Activated CD4-positive, alpha-beta T cell treated with anti-CD3 and anti-CD28 coated beads for 36 hours (primary cell): ENCODE results near the gene SLC38A5. TPM values are rescaled to one million over a fixed set of nuclear protein-coding genes. Genes with fewer than 3 reads are reported as not detected.

Experiments
- ATAC-seq: fragments of 200-7000 bp; cut with Tn5 transposase; one replicate; pipeline ENCODE4 v1.10.0; 2021; ENCODE audit warnings: mild to moderate bottlenecking, moderate library complexity
- CTCF ChIA-PET: fragments of 350-600 bp; sonication (Branson Sonifier 250); formaldehyde crosslinking; loops from one replicate; lab custom pipeline; 2021; ENCODE audit warnings: antibody characterized with exemption; lab: Charles Lee
- POLR2A ChIA-PET: fragments of 350-600 bp; sonication (Branson Sonifier 250); formaldehyde crosslinking; loops from one replicate; lab custom pipeline; 2021; ENCODE audit warnings: antibody characterized with exemption, inconsistent platforms; lab: Charles Lee
- DNase-seq: peaks from one replicate; pipeline ENCODE4 v3.0.0-alpha.2; 2020
- H3K27ac Mint-ChIP-seq: one replicate; pipeline ENCODE4 v1.8.0; 2021; ENCODE audit warnings: mixed read lengths
- H3K27me3 Mint-ChIP-seq: one replicate; pipeline ENCODE4 v1.8.0; 2021; ENCODE audit warnings: mixed read lengths
- H3K36me3 Mint-ChIP-seq: one replicate; pipeline ENCODE4 v1.8.0; 2021; ENCODE audit warnings: low read depth, mixed read lengths
- H3K4me1 Mint-ChIP-seq: one replicate; pipeline ENCODE4 v1.8.0; 2021; ENCODE audit warnings: mixed read lengths
- H3K4me3 Mint-ChIP-seq: one replicate; pipeline ENCODE4 v1.8.0; 2021; ENCODE audit warnings: mild to moderate bottlenecking, moderate library complexity, mixed read lengths
- H3K9me3 Mint-ChIP-seq: one replicate; pipeline ENCODE4 v1.8.0; 2021; ENCODE audit warnings: low read depth, mixed read lengths
- intact Hi-C, 2 experiments: fragments of 100-400 bp; cut with DNase I in 1 of 2; cut with micrococcal nuclease in 1 of 2; formaldehyde crosslinking; loops; one replicate each; pipeline versions ENCODE4 v1.14.2 to v1.15.1; 2022 to 2024; cut with DNase I, micrococcal nuclease
- total RNA-seq, 2 experiments: library from RNA; stranded (reverse); gene quantifications; one replicate each; pipeline ENCODE4 v1.2.3, GENCODE V29; 2021

The SLC38A5 gene
- total RNA-seq, 2 experiments from 2014 or later = 83.5 to 98.1 TPM

- intact Hi-C loops = loop anchor here (2.0 to 5.0 kb wide), 4 partner anchors 32 to 427 kb away; partner anchors contain the start of genes FTSJ1 (in 1 of the 2) and RBM3 (in 1 of the 2)
- peak; percentile 21 for DNase-seq
- H3K9me3 Mint-ChIP-seq = no peaks in the 10 kb centered on the region
- H3K27ac Mint-ChIP-seq = peak overlapping the region; percentile 83
- ChIA-PET CTCF (no interaction called here), POLR2A (no interaction called here)
- H3K36me3 Mint-ChIP-seq = no peaks in the 10 kb centered on the region
- no peaks in the 10 kb centered on the region for H3K27me3 Mint-ChIP-seq
- peaks cover 13% of the 10 kb centered on the region for H3K4me1 Mint-ChIP-seq
- ATAC-seq = peak; percentile 31
- H3K4me3 Mint-ChIP-seq = peak overlapping the region; percentile 85
Observed at GRCh38 chrX:48509245-48509590, 39.2 kb upstream of the SLC38A5 start.

DNA sequence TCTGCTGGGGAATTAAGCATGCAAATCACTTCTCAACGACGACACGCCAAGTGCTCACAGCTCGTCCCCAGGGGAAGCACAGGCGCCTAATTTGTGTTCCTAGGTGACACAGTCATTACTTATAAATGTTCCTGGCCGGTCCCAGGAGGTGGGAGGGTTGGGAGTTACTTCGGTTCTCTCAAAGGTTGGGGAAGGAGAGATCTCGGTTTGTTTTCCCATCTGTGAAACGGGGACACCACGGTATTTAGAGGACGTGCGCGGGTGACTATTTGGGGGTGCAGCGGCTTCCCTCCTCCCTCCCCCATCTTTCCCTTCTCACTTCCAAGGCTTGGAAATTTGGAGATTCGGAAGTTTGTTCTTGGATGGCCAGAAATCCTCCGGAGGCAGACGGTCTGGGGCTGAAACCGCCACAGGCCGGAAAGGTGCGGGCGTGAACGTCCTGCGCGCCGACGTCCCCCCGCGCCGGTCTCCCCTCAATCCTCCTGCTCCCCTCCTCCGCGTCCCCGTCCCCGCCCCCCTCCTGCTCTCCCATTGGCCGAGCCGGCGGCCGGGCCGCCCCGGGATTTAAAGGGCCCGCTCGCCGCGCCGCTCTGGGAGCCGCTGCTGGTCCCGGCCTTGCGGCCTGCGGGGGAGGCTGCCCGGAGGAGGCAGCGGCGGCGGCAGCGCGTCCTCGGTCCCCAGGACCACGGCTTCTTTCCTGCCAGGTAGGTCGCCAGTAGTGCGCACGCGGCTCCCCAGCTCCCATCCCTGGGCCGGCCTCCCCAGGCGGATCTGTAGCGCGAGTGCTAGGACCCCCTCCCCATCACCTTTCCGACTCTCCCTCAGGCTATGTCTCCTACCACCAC, 38.6 kb upstream of the SLC38A5 start, which contains the start of gene PORCN:
PORCN (plus strand) TSS at position 593 of the 845 bp plus-strand sequence. CDS start 829 bp downstream, outside the sequence.
- intact Hi-C loops = loop anchor here (1.0 to 5.0 kb wide), 7 partner anchors 13 to 426 kb away; partner anchors contain the start of genes EBP (in 2 of the 2), FTSJ1 (in 2 of the 2), RBM3 (in 1 of the 2) and TBC1D25 (in 1 of the 2)
- H3K27ac Mint-ChIP-seq = peak within 1 kb of the TSS; percentile 83
- H3K36me3 Mint-ChIP-seq = no peaks in the 10 kb centered on the region
- H3K4me3 Mint-ChIP-seq = peak within 1 kb of the TSS; percentile 85
- ATAC-seq = peak; percentile 92
- H3K9me3 Mint-ChIP-seq = no peaks in the 10 kb centered on the region
- POLR2A ChIA-PET = no interaction called here
- H3K4me1 Mint-ChIP-seq = peaks cover 13% of the 10 kb centered on the region
- no peaks in the 10 kb centered on the region for H3K27me3 Mint-ChIP-seq
- DNase-seq = peak; percentile 87
- CTCF ChIA-PET = no interaction called here

- Mint-ChIP-seq H3K9me3 (no peaks in the 10 kb centered on the region), H3K4me1 (peaks cover 13% of the 10 kb centered on the region), H3K4me3 (no peak overlapping the region), H3K27ac (no peak overlapping the region), H3K36me3 (no peaks in the 10 kb centered on the region), H3K27me3 (no peaks in the 10 kb centered on the region)
- DNase-seq (no peak), ATAC-seq (no peak)
- intact Hi-C loops = loop anchor here in 1 of 2 experiments (5.0 kb wide), 2 partner anchors 40 to 425 kb away; no protein-coding TSS in a partner anchor
- ChIA-PET CTCF (interaction anchor here (0.8 kb wide), 1 partner anchor 14 kb away, joined by 3 read pairs; the partner anchor contains the start of gene EBP), POLR2A (no interaction called here)
Observed at GRCh38 chrX:48507246-48507645, 37.2 kb upstream of the SLC38A5 start.

DNA sequence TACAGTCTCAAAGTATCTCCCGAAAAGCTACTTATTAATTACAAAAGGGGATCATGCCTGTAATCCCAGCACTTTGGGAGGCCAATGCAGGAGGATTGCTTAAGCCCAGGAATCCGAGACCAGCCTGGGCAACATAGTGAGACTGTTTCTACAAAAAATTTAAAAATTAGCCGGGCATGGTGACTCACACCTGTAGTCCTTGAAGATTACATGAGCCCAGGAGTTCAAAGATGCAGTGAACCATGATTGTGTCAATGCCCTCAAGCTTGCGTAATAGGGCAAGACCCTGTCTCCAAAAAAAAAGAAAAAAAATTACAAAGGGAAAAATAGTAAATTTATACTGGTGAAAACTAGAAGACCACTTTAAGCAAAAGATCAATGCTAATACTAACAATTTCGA, 35.4 kb upstream of the SLC38A5 start:
- CTCF ChIA-PET = no interaction called here
- Mint-ChIP-seq H3K4me1 (peaks cover 9% of the 10 kb centered on the region), H3K9me3 (no peaks in the 10 kb centered on the region), H3K4me3 (no peak overlapping the region), H3K36me3 (no peaks in the 10 kb centered on the region), H3K27me3 (no peaks in the 10 kb centered on the region), H3K27ac (no peak overlapping the region)
- DNase-seq (no peak), ATAC-seq (no peak)
- POLR2A ChIA-PET = no interaction called here
- intact Hi-C loops = loop anchor here in 1 of 2 experiments (5.0 kb wide), 2 partner anchors 38 to 423 kb away; no protein-coding TSS in a partner anchor

DNA sequence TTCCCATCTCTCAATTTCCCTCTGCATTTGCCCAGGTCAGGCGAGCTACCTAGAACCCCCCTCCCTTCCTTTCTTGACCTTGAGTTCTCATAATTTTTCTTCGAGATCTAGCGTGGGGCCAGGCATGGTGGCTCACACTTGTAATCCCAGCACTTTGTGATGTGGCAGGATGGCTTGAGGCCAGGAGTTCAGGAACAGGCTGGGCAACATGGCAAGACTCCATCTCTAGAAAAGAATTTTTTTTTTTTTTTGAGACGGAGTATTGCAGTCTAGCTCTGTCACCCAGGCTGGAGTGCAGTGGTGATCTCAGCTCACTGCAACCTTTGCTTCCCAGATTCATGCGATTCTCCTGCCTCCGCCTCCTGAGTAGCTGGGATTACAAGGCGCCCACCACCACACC, 34.2 kb upstream of the SLC38A5 start:
- intact Hi-C loops = no loop called here
- no peaks in the 10 kb centered on the region for H3K36me3 Mint-ChIP-seq
- CTCF ChIA-PET = no interaction called here
- DNase-seq = no peak
- H3K9me3 Mint-ChIP-seq = no peaks in the 10 kb centered on the region
- H3K27ac Mint-ChIP-seq = no peak overlapping the region
- no peaks in the 10 kb centered on the region for H3K27me3 Mint-ChIP-seq
- POLR2A ChIA-PET = interaction anchor here (0.7 kb wide), 1 partner anchor 29 kb away, joined by 3 read pairs; no protein-coding TSS in a partner anchor
- no peak for ATAC-seq
- no peak overlapping the region for H3K4me3 Mint-ChIP-seq
- H3K4me1 Mint-ChIP-seq = peaks cover under 1% of the 10 kb centered on the region

- intact Hi-C loops = no loop called here
- H3K9me3 Mint-ChIP-seq = no peaks in the 10 kb centered on the region
- CTCF ChIA-PET = interaction anchor here (0.8 kb wide), 1 partner anchor 24 kb away, joined by 3 read pairs; no protein-coding TSS in a partner anchor
- no peak overlapping the region for H3K4me3 Mint-ChIP-seq
- ATAC-seq (no peak), DNase-seq (no peak)
- no peak overlapping the region for H3K27ac Mint-ChIP-seq
- POLR2A ChIA-PET = no interaction called here
- no peaks in the 10 kb centered on the region for H3K4me1 Mint-ChIP-seq
- no peaks in the 10 kb centered on the region for H3K27me3 Mint-ChIP-seq
- H3K36me3 Mint-ChIP-seq = no peaks in the 10 kb centered on the region
Observed at GRCh38 chrX:48498374-48498809, 28.3 kb upstream of the SLC38A5 start.

- no peak for ATAC-seq
- Mint-ChIP-seq H3K4me3 (no peak overlapping the region), H3K9me3 (no peaks in the 10 kb centered on the region), H3K27me3 (no peaks in the 10 kb centered on the region), H3K4me1 (no peaks in the 10 kb centered on the region), H3K27ac (no peak overlapping the region), H3K36me3 (no peaks in the 10 kb centered on the region)
- DNase-seq = no peak
- ChIA-PET POLR2A (interaction anchor here (0.7 kb wide), 1 partner anchor 13 kb away, joined by 3 read pairs; no protein-coding TSS in a partner anchor), CTCF (interaction anchor here (0.8 kb wide), 1 partner anchor 24 kb away, joined by 3 read pairs; no protein-coding TSS in a partner anchor)
- intact Hi-C loops = no loop called here
Observed at GRCh38 chrX:48497871-48498270, 27.8 kb upstream of the SLC38A5 start.

DNA sequence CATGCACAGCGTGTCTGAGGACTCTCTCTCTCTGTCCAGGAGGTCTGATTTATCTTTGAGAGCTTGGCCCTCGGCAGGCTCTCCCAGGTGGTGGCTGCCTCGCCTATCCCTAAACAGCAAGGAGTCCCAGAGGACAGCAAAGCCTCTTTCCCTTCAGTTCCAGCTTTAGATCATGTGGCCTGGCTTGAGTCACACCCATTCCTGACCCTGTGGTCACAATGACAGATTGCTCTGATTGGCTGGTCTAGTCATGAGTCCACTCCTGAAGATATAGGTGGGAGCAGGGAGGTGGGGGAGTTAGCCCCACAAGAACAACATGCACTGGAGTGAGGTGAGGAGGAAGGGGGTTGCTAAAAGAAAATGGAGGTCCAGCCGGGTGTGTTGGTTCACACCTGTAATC, 26.6 kb upstream of the SLC38A5 start:
- no peak overlapping the region for H3K4me3 Mint-ChIP-seq
- ATAC-seq (no peak), DNase-seq (no peak)
- no peaks in the 10 kb centered on the region for H3K4me1 Mint-ChIP-seq
- intact Hi-C loops = no loop called here
- ChIA-PET CTCF (no interaction called here), POLR2A (no interaction called here)
- H3K36me3 Mint-ChIP-seq = no peaks in the 10 kb centered on the region
- H3K9me3 Mint-ChIP-seq = no peaks in the 10 kb centered on the region
- no peak overlapping the region for H3K27ac Mint-ChIP-seq
- no peaks in the 10 kb centered on the region for H3K27me3 Mint-ChIP-seq

GRCh38 chrX:48493890-48494364, 23.9 kb upstream of the SLC38A5 start:
- intact Hi-C loops = loop anchor here in 1 of 2 experiments (1.0 to 5.0 kb wide), 3 partner anchors 411 to 662 kb away; no protein-coding TSS in a partner anchor
- ChIA-PET POLR2A (interaction anchor here (0.6 kb wide), 1 partner anchor 152 kb away, joined by 6 read pairs; no protein-coding TSS in a partner anchor), CTCF (interaction anchor here (1.0 kb wide), 2 partner anchors 9 to 26 kb away, joined by 3 read pairs; no protein-coding TSS in a partner anchor)
- no peaks in the 10 kb centered on the region for H3K27me3 Mint-ChIP-seq
- peak; percentile 44 for ATAC-seq
- peak; percentile 52 for DNase-seq
- no peak overlapping the region for H3K4me3 Mint-ChIP-seq
- no peaks in the 10 kb centered on the region for H3K9me3 Mint-ChIP-seq
- H3K4me1 Mint-ChIP-seq = no peaks in the 10 kb centered on the region
- no peak overlapping the region for H3K27ac Mint-ChIP-seq
- no peaks in the 10 kb centered on the region for H3K36me3 Mint-ChIP-seq

GRCh38 chrX:48492293-48492910, 22.3 kb upstream of the SLC38A5 start:
- intact Hi-C loops = loop anchor here in 1 of 2 experiments (5.0 kb wide), 1 partner anchor 660 kb away; no protein-coding TSS in a partner anchor

GRCh38 chrX:48491809-48492208, 21.7 kb upstream of the SLC38A5 start:
- intact Hi-C loops = loop anchor here in 1 of 2 experiments (5.0 kb wide), 1 partner anchor 660 kb away; no protein-coding TSS in a partner anchor
- H3K27me3 Mint-ChIP-seq = no peaks in the 10 kb centered on the region
- peaks cover 4% of the 10 kb centered on the region for H3K36me3 Mint-ChIP-seq
- DNase-seq = no peak
- no peak overlapping the region for H3K27ac Mint-ChIP-seq
- H3K4me1 Mint-ChIP-seq = no peaks in the 10 kb centered on the region
- CTCF ChIA-PET = no interaction called here
- POLR2A ChIA-PET = no interaction called here
- no peaks in the 10 kb centered on the region for H3K9me3 Mint-ChIP-seq
- H3K4me3 Mint-ChIP-seq = no peak overlapping the region
- no peak for ATAC-seq

More at GRCh38 chrX:48492293-48492910, 22.3 kb upstream of the SLC38A5 start:
- CTCF ChIA-PET = interaction anchor here (0.6 kb wide), 2 partner anchors 25 to 799 kb away, joined by 3 read pairs; no protein-coding TSS in a partner anchor
- no peak for DNase-seq
- Mint-ChIP-seq H3K4me1 (no peaks in the 10 kb centered on the region), H3K27ac (no peak overlapping the region), H3K27me3 (no peaks in the 10 kb centered on the region), H3K9me3 (no peaks in the 10 kb centered on the region), H3K36me3 (no peaks in the 10 kb centered on the region), H3K4me3 (no peak overlapping the region)
- no peak for ATAC-seq
- POLR2A ChIA-PET = no interaction called here
